SU-DHL-6 (cell line): Measurements from ENCODE around the gene RAB44.

Source experiments
- H2AFZ ChIP-seq: fragments of 200-600 bp; sonication (generic); 2 replicates; pipeline ENCODE4 v1.6.1; 2014; ENCODE audit warnings: low read depth, mild to moderate bottlenecking, moderate library complexity, mixed read lengths, antibody characterized with exemption, low read length; ENCODE audit not compliant: severe bottlenecking
- H3F3A ChIP-seq: fragments of 200-600 bp; shearing (Covaris generic); 2 replicates; pipeline ENCODE4 v1.6.0; 2016; ENCODE audit warnings: antibody characterized with exemption, mild to moderate bottlenecking; ENCODE audit not compliant: insufficient read depth
- H3K27ac ChIP-seq: fragments of 200-600 bp; sonication (generic); 2 replicates; pipeline ENCODE4 v1.5.1; 2016; ENCODE audit warnings: low read depth, mild to moderate bottlenecking, low read length, moderate library complexity, mixed read lengths
- H3K27me3 ChIP-seq: fragments of 200-600 bp; sonication (generic), shearing (Covaris generic); 2 replicates; pipeline ENCODE4 v1.6.0; 2014; ENCODE audit warnings: mild to moderate bottlenecking, low read length
- H3K36me3 ChIP-seq: fragments of 200-600 bp; sonication (generic); 2 replicates; pipeline ENCODE4 v1.6.1; 2014; ENCODE audit warnings: mild to moderate bottlenecking, low read length, mixed read lengths
- H3K4me2 ChIP-seq: fragments of 300-600, 200-600 bp; shearing (Covaris generic), sonication (generic); 2 replicates; pipeline ENCODE4 v1.6.0; 2014; ENCODE audit warnings: low read length, low read depth, mild to moderate bottlenecking; ENCODE audit not compliant: poor library complexity, severe bottlenecking
- H3K4me3 ChIP-seq: fragments of 200-600 bp; sonication (generic); 2 replicates; pipeline ENCODE4 v1.5.1; 2014; ENCODE audit warnings: antibody characterized with exemption, low read length, mild to moderate bottlenecking, mixed read lengths; ENCODE audit not compliant: insufficient read depth, poor library complexity, severe bottlenecking
- H3K79me2 ChIP-seq: fragments of 200-600 bp; sonication (generic); 2 replicates; pipeline ENCODE4 v1.6.1; 2014; ENCODE audit warnings: mild to moderate bottlenecking, low read length, moderate library complexity; ENCODE audit not compliant: insufficient read depth
- H3K9ac ChIP-seq: fragments of 200-600 bp; sonication (generic); 2 replicates; pipeline ENCODE4 v1.7.0; 2014; ENCODE audit warnings: mild to moderate bottlenecking, low read length
- H3K9me2 ChIP-seq: fragments of 200-600 bp; sonication (generic); replicated peaks from 2 replicates; pipeline ENCODE4 v1.6.1; 2014; ENCODE audit warnings: low read length; ENCODE audit not compliant: insufficient read depth
- H3K9me3 ChIP-seq: fragments of 200-600 bp; sonication (generic); 2 replicates; pipeline ENCODE4 v1.6.1; 2014; ENCODE audit warnings: low read length, mixed read lengths; ENCODE audit not compliant: insufficient read depth
- H4K20me1 ChIP-seq: fragments of 200-600 bp; sonication (generic); 2 replicates; pipeline ENCODE4 v1.6.1; 2014; ENCODE audit warnings: low read depth, mild to moderate bottlenecking, antibody characterized with exemption, low read length, moderate library complexity, mixed read lengths
- EZH2phosphoT487 ChIP-seq: fragments of 200-600 bp; sonication (generic), shearing (Covaris generic); conservative IDR thresholded peaks from 2 replicates; pipeline ENCODE4 v1.6.1; 2018; ENCODE audit warnings: mild to moderate bottlenecking, antibody characterized with exemption, low read length, moderate library complexity, mixed read lengths
- TF ChIP-seq, protein P1 (sequence below): fragments of 200-600 bp; sonication (generic); IDR thresholded peaks from one replicate; pipeline ENCODE4 v1.5.1; 2017; ENCODE audit warnings: antibody characterized with exemption, mild to moderate bottlenecking, low read length, moderate library complexity; ENCODE audit not compliant: insufficient read depth, poor library complexity, severe bottlenecking

Gene RAB44

DNA sequence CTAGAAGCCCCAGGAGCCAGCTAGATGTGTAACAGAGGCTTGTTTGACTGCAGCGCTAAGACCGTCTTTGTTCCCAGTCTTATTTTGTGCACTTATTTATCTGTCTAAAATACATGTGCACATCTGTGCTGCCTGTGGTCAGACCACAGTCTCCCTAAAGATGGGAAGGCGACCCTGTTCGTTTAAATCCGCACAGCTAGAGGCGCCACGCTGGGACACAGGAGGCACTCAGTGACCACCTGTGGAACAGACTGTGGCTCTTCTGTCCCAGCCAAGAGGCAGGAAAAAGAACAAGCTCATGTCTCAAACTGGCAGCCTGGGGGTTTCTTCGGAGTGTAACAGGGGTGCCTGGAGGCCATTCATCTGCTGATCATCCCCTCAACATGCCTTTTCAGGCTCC lies 74.8 kb downstream of the RAB44 start:
- no peaks in the 10 kb centered on the region for H3K27me3 ChIP-seq
- H3K27ac ChIP-seq = no peak overlapping the region
- H2AFZ ChIP-seq = no peak overlapping the region
- no peaks in the 10 kb centered on the region for H3K79me2 ChIP-seq
- no peak overlapping the region for H3K4me2 ChIP-seq
- TF ChIP-seq, protein P1, sequence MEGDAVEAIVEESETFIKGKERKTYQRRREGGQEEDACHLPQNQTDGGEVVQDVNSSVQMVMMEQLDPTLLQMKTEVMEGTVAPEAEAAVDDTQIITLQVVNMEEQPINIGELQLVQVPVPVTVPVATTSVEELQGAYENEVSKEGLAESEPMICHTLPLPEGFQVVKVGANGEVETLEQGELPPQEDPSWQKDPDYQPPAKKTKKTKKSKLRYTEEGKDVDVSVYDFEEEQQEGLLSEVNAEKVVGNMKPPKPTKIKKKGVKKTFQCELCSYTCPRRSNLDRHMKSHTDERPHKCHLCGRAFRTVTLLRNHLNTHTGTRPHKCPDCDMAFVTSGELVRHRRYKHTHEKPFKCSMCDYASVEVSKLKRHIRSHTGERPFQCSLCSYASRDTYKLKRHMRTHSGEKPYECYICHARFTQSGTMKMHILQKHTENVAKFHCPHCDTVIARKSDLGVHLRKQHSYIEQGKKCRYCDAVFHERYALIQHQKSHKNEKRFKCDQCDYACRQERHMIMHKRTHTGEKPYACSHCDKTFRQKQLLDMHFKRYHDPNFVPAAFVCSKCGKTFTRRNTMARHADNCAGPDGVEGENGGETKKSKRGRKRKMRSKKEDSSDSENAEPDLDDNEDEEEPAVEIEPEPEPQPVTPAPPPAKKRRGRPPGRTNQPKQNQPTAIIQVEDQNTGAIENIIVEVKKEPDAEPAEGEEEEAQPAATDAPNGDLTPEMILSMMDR = no peak
- TF ChIP-seq EZH2phosphoT487 = no peak
- H3K9me3 ChIP-seq = no peaks in the 10 kb centered on the region
- H3K9ac ChIP-seq = no peak overlapping the region
- H3F3A ChIP-seq = no peaks in the 10 kb centered on the region
- no peaks in the 10 kb centered on the region for H3K9me2 ChIP-seq
- no peak overlapping the region for H3K4me3 ChIP-seq
- no peaks in the 10 kb centered on the region for H4K20me1 ChIP-seq
- no peaks in the 10 kb centered on the region for H3K36me3 ChIP-seq

DNA sequence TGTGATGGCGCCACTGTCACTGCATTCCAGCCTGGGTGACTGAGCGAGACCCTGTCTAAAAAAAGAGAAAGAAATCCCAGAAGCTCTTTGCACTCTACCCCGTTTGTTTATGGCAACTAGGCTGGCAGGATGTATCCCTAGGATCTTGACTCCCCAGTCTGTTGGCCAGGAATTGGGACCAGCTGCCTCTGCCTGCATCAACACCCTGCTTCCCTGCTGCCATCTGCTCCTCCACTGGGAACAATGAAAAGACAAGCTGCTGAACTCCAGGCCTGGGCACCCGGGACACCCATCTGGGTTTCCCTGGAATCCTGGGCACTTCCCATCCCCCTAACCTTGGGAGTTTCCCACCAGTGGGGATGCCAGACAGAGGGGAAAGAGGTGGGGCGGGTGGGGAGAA lies 76.7 kb downstream of the RAB44 start:
- no peaks in the 10 kb centered on the region for H3K9me2 ChIP-seq
- H3K79me2 ChIP-seq = no peaks in the 10 kb centered on the region
- no peak overlapping the region for H3K27ac ChIP-seq
- no peak overlapping the region for H2AFZ ChIP-seq
- no peaks in the 10 kb centered on the region for H4K20me1 ChIP-seq
- H3K9me3 ChIP-seq = no peaks in the 10 kb centered on the region
- H3K4me2 ChIP-seq = no peak overlapping the region
- no peak for TF ChIP-seq EZH2phosphoT487
- TF ChIP-seq, protein P1 = no peak
- no peaks in the 10 kb centered on the region for H3K27me3 ChIP-seq
- no peak overlapping the region for H3K9ac ChIP-seq
- no peaks in the 10 kb centered on the region for H3F3A ChIP-seq
- H3K4me3 ChIP-seq = no peak overlapping the region
- H3K36me3 ChIP-seq = no peaks in the 10 kb centered on the region

DNA sequence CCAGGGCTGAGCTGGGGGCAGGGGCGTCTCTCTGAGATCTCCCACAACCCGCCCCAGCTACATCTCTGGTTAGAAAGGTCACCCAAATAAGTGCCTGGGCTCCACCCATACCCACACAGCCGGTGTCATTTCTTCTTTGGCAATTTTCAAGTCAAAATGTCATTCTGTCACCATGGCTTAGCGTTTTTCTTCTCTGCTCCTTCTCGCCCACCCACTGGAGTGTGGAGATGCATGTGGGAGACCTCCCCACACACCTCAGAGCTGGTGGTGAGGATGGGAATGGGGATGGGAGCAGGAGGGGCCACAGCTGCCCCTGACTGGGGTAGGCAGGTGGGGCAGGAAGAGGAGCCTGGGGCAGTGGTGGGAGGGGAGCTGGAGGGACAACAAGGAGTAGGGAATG lies 78.5 kb downstream of the RAB44 start:
- Histone ChIP-seq H3K4me3 (no peak overlapping the region), H2AFZ (no peak overlapping the region), H3K9ac (no peak overlapping the region), H3K36me3 (no peaks in the 10 kb centered on the region), H3K79me2 (no peaks in the 10 kb centered on the region), H3K27ac (no peak overlapping the region), H3F3A (no peaks in the 10 kb centered on the region), H3K27me3 (no peaks in the 10 kb centered on the region), H3K9me3 (no peaks in the 10 kb centered on the region), H4K20me1 (no peaks in the 10 kb centered on the region), H3K4me2 (no peak overlapping the region), H3K9me2 (no peaks in the 10 kb centered on the region)
- TF ChIP-seq EZH2phosphoT487 = no peak
- TF ChIP-seq, protein P1 = no peak
